Activated CD8-positive, alpha-beta memory T cell treated with anti-CD3 and anti-CD28 coated beads, Interleukin-2, amount 50 U/mL, for 1 hour (primary cell): ENCODE measurements around the gene SLC2A1.

Experiments used
- DNase-seq: peaks from one replicate; pipeline ENCODE4 v3.0.0-alpha.2; 2020; ENCODE audit errors: extremely low read depth

The SLC2A1 gene

DNA sequence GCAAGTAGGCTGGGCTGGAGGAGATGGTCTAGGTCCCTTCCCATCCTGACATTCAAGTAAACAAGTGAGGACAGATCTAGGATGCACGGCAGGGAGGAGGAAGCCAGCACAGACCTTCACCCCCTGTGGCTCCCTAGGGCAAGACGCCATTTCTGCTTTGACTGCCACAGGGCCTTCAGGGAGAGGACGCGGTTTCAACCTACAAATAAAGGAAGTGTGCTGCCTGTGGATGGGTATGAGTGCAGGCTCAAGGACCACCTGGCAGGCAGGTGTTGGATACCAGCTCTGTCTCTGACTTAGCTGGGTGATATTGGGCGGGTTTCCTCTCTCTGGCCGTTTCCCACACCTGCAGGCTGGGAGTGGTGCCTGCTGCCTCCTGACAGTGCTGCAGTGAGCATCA, 16.2 kb downstream of the SLC2A1 start:
- DNase-seq, result no peak

DNA sequence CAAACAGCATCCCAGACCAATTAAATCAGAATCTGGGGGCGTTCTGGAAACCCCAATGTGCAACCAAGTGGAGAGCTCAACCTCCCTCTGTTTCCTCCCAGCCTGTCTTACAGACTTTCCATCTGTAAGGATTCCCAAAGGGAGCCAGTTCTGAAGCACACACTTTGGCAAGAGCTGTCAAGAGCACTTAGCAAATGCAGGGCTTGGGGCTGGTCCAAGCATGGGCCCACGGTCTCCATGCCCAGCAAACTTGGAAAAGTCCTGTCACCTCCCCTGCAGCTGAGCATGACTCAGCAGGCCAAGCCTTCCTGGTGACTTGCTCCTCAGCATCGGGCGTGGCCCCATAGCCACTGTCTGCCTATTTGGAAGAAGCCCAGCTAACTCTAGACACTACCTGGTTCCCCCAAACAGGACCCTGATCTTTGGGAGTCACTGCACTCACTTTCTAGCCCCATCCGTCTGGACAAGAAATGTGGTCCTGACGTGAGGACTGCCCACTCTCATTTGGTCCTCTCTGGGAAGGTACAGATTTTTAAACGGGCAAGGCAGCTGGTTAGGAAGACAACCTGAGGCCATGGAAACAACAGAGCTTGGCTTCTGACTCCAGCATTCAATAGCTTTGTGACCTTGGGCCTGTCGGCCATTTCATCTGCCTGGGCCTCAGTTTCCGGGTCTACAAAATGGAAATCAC, 16.9 kb downstream of the SLC2A1 start:
- no peak for DNase-seq

DNA sequence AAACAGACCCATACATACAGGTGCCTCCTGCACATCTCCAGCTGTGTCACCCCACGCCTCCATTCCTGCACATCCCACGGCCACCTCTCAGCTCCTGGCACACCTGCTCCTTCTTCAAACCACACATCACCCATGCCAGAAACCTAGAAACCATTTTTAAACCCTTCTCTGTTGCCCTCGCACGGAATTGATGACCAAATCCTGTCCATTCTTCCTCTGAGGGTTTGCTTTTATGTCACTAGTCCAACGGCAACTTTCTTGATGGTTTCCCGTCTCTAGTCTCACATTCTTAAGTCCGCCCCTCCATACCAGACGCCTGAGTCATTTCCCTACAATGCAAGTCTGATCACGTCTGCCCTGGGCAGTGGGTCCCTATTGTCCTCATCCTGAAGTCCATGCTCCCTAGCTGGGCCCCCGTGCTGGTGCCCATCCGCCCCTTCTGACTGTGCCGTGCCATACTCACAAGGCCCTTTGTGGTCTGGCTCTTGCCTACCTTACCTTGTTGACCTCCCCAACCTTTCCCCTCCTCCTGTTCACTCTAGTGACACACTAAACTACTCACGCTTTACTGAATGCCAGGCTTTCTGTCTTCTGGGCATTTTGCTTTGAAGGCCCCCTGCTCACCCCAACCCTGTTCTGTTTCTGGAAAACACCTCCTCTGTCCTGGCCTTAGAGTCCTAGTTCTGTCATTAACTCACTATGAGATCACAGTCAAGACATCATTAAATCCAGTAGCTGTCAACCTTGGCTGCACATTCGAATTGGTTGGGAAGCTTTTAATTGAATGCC, 17.6 kb downstream of the SLC2A1 start:
- DNase-seq, result no peak

DNA sequence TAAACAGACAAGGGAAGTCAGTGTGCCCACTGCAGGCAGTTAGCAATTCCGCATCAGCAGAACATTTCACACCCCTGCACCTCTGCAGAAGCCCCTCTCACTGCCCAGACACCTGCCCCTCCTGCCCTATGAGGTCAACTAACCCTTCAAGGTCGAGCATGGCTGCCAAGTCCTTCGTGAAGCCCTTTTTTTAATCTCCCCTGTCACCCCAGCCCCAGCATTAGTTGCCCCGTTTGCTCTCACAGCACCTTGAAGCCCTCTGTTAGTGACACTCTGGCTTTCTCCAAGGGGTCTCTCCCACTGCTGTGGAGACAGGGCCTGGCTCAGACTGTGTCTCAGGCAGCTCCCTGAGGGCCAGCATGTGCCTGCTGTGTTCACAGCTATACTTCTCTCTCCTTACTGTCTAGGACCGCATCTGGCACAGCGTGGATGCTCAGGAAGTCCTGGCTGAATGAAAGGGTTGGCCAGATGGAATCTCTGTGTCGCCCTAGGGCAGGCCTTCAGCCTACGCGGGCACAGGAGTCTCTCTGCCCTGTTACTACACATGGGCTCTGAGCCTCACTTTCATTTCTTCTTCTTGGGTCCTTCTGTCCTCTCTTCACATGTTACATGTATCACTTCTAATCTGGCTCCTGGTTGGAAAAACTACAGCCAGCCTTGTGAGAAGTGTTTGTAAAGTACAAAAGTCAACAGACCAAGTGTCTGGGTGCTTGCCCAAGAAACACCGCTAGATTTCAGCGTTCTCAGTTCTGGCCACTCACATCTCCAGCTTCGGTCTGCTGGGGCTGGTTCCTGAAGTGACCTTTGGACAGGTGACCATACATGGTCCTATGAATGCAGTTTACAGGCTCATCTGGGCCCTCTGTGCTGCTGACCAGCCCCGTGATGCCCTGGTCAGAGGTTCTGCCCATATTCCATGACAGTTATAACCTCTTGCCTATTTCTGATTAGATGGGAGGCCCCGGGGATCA, 19.7 kb downstream of the SLC2A1 start:
- DNase-seq, result no peak

DNA sequence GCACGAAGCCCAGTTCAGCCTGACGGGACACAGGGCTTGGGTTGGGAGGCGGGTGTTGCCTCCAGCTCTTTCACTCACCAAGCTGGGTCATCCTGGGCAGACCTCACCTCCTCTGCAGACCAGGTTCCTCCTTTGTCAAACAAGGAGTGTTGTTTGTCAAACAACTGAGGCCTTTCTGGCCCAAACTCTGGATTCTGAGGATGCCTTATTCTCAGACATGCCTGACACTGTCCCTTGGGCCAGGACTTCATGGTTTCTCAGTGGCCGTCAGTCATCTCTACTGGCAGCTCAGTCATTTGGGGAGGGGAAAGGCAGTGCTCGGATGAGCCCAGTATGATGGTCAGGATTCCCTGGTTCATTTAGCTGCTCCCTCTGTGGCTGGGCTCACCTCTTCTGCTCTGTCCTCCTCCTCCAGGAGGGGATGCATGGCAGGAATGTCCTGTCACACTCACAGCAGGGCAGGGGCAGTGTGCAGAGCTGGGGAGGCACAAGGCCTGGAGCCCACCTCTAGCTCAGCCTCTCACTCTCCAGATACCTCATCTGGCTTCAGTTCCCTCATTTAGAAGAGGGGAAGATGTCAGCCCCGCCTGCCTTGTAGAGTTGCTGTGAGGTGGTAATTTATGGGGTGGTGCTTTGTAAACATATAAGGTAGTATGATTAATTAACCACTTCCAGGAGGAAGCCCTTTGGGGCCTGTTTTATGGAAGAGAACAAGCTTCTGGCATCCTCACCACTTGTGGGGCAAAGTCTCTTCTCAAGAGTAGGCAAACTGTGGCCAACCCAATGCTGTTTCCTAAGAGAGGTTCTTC, 20.6 kb downstream of the SLC2A1 start:
- no peak for DNase-seq

DNA sequence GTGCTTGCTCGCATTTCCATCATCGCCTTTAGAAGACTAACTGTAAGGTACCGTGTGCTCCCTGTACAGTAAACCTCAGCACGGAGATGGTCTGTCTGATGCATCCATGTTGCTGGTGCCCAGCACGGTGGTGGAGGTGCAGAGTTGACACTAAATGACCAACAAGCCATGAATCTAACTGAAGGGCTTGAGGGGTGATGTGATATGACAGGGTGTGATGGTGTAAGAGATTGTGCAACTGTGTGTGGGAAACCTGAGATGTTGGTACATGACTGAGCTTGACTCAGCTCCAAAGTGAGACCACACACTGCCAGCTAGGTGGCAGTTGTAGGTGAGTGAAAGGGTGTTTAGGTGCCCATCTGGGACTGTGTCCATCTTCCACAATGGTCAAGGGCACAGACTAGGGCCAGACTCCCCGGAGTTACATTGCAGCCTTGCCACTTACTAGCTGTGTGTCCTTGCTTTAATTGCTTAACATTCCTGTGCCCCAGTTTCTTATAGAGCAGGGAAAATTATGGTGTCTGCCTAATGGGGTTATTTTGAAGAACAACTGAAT, 21.4 kb downstream of the SLC2A1 start:
- no peak for DNase-seq

DNA sequence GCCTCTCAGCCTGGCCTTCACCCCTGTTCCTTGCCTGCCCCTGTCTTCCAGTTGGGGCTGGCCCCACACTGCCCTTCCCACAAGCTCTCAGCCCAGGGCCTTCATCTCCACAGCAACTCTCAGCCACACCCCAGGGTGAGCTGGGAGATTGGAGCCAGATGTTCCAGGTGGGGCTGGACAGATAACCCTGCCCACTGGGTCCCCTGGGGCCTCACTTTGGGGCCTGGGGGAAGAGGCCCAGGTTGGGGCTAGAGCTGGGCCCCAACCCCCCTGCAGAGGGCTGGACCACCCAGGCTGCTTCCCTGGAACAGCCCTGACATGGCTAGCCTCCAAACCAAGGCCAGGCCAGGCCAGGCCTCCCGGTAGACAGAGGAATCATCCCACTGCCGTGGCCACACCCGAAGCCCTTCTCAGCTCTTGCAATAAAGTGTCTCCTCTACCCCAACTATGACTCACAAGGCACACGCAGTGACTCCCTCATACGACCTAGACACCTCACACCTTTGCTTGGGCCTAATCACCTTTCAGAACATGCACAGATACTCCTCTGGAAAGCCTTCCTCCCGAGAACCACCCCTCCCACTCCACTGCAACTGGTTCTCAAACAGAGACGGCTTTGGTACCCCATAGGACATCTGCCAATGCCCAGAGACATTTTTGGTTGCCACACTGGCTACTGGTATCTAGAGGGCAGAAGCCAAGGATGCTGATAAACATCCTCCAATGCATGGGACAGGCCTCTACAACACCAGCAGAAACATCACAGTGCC, 22.2 kb downstream of the SLC2A1 start:
- no peak for DNase-seq

DNA sequence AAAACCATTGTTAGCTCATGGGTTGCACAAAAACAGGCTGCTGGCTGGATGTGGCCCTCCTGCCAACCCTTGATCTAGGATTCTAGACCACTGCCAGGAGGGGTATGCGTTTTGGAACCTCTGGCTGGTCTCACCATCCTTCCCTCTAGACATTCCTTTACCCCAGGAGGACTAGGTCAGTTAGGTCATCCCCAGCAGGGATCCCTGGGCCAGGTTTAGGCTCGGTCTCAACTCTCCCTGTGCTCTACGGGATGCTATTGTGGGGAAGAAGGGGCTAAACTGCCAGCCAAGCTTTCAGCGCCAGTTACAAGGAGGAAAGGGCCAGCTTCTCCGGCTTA, 22.7 kb downstream of the SLC2A1 start:
- no peak for DNase-seq

DNA sequence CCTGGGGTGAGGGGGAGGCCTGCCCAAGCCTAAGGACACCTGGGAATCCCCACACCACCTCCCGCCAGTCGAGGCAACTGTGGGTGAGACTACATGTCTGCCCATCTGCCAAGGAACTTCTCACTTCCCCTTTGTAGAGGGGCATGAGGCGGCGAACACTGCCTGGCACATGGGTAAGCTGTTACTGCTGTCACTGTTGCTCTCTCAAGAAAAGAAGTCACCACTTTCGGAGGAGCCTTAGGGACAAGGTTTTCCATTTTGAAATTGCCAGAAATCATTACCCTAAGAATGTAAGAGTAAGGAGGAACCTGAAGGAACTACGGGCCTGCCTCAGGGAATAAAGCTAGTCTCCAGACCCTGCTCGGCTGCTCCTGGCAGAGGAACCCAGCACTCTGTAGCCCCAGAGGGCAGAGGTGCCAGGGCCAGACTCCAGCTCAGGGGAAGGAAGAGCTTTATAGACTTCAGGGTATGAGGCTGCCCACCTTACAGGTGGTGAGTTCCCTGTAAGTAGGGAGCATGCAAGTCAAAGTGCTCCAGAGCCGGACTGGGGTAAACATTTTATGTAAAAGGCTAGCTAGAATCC, 23.3 kb downstream of the SLC2A1 start:
- DNase-seq, result no peak

DNA sequence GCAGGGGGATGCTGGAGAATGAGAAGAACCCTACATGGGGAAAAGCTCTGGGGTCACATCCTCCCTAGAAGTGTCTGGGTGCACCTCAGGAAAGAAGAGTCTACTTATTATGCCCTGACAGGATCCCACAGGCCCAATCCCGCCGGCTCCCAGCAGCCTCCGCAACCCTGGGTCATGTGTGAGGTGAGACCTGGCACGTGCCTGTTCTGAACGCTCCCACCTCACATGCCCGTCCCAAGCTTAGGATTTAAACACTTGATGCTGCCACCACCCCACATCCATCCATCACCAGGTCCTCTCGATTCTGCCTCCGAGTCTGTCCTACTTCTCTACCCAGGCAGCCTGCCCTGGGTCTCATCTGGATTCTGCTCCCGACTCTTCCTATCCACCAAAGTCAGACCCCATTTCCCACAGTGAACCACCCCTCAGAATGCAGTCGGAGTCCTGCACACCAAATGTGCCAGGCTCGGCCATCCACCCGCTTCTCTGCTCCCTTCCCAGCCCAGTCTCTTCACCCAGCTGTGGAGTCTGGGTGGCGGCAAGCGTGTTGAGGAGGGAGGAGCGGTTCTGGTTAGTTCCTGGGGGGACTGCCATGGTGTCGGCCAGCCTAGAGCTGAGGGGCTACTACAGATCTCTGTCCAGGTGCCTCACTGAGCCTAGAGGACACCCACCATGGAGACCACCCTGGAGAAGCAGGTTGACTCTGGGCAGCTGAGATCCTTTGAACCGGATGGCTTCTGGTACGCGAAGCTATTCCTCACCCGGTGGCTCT, 23.9 kb downstream of the SLC2A1 start:
- DNase-seq, result no peak

DNA sequence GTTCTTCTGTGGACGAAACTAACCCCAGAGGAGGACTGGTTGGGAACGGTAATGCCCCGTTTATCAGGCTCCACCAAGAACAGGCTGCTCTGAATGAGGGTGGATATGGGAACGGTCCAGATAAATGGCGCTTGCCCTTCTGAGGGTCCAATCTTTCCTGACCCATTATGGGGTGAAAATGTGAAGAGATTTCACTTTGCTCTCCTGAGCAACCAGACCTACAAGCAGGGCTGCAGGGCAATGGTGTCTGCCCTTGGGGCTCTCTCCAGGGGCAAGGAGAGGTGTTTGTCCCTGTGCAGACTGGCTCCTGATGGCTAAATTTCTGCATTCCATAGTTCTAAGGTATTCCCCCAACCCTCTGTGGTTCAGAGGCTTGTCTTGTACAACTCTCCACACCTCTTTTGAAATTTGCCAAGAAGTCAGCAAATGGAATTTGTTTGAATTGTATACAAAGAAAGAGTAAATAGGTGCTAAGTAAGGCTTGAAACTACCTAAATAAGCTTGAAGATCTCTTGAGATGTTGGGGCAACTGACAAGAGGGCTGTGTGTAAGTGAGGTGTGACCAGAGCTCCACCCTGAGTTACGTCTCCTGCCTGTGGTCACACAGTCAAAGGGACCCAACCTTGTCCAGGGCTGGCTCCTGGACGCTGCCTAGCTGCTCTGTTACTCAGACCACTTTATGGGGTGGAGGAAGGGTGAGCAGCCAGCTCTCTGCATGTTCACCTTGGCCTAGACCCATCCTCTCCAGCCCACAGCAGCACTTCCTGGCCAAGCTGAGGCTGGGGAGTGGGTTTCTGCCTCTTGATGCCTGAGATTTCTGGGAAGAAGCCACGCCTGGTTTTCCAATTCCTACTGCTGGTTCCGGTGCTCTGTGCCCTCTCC, 24.8 kb downstream of the SLC2A1 start:
- DNase-seq, result no peak

DNA sequence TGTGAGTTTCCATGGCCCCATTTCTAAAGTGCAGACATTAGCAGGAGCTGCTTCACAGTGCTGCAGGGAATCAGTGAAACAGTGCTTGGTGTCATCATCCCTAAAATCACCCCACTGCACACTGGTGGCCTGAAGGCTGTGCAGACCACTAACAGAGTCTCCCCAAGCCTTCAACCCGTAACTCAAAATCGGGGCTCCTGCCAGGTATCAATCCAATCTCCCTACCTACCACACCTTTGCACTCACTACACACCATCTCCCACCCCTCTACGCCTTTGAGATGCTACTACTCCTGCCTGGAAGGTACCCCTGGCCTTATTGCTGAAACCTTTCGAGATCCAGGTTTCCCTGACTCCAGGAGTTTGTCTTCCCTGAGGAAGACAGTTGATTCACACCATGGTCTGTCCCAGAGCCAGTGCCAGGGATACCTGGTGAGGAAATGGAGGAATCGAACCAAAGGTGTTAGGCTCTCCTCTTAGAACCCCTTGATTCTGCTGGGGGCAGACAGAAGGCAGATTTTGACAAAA, 25.5 kb downstream of the SLC2A1 start:
- DNase-seq, result no peak

DNA sequence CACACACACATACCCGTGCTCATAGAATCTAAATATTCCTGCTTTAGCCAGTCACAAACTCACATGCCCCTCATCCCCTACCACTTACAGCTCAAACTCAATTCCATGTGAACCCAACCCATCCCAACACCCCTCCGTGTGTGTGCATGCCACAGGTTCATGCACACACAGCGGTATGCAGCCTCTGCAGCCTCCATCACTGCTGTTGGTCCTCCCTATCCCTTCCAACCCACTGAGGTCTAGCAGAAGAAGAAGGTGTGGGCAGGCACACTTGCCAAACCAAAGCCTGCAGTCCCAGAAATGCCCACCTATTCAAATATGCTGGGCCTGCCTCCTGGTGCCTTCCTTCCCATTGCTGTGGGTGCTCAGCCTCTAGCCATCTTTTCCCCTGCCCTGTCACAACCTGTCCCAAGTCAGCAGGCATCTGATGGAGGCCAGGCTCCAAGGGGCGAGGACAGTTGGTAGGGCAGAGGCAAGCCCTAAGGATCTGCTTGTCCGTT, 26.2 kb downstream of the SLC2A1 start:
- no peak for DNase-seq

DNA sequence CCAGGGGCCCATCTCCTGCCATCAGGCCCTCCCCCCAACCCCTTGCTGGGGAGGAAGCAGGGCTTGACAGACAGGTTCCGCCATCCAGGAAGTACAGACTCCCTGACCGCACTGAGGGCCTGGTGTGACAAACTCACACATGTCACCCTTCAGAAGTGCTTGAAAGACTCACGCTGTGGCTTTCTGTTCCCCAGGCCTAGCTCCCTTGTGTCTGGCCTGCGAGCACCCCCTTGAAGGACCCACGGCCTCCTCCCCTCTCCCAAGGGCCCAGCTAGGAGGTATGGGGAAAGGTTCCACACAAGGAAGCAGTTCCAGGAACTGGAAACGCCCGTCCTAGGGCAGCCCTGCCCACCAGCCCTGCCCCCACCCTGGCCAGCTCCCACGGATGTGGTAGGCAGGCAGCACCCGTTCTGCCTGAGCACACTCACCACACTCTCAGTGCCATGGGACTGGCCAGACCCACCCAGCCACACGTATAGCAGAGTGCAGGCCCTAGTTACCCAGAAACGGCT, 26.7 kb downstream of the SLC2A1 start:
- peak; percentile 72 for DNase-seq

DNA sequence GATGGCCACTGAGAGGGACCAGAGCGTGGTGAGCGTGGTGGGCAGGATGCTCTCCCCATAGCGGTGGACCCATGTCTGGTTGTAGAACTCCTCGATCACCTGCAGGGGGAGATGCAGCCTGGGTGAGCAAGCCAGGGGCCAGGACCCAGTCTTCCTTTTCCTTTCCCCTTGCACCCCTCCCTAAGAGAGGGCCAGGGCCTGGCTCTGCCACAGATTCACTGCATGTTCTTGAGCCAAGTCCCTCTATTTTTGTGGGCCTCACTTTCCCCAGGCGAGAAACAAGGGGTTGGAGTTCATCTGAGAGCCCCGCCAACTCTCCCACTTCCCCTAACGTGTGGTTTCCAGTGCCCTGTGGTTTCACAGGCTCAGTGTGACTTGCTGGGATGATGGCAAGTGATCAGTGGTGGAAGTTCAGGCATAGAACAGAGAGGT, 27.5 kb downstream of the SLC2A1 start:
- DNase-seq, result no peak

DNA sequence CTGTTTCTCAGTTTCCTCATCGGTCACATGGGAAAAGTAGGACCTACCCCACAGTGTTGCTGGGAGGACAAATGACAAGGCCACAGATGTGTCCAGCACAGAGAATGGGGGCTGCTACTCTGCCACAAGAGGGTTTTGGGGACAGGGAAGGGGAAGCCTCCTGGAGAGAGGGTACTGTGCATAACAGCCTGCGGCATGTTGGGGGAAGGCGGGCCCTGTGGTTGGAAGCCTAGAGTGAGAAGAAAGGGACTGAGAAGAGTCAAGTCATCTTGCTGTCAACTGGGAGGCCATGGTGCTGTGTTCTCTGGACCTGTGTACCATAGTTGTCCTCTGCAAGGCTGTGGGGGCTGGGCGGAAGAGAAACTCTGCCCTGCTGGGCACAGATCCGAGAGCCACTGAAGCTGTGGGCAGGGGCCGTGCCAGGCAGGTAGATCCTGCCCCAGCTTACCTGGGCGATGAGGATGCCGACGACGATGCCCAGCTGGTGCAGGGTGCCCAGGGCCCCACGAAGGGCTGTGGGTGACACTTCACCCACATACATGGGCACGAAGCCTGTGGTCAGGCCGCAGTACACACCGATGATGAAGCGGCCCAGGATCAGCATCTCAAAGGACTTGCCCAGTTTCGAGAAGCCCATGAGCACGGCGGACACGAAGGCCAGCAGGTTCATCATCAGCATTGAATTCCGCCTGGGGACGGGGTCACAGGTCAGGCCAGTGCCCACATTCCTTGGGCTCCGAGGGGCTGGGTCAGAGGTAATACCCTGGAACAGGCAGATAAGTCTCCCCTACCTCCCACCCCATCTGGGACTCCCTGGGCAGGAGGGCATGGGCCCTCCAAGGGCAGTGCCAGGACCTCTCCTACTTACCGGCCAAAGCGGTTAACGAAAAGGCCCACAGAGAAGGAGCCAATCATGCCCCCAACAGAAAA, 28.2 kb downstream of the SLC2A1 start:
- no peak for DNase-seq
